ENCODE data around the gene ACOXL.

The ACOXL gene

DNA sequence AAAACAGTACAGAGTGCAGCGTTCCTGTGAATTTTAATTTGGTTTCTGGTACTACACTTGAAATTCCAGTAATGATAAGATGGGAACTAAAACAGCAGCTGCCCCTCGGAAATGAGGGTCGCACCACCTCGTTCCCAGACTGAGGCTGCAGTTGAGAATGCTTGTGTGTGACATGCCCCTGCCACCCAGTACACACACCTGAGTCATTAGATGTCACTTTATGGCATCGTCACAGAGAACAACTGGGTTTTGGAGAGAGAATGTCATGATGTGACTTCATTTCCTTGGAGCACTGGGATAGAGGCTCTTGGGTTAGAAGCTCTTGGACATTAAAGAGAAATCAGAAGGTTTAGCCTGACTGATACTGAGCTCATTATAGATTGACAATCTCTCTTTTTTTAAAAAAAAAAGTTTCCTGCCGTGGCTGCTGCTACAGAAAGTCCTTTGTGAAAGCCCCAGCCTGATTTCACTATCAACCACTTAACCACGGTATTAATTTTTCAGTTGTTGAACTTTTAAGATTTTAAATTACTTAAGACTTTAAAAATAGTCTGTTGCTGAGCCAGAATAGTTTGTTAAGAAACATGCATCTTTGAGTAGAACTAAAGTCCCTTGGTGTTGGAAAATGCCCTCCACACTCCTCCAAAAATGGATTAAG is 412.9 kb downstream of the ACOXL start:
- CTCF ChIA-PET: no interaction called here
- H3K27ac ChIP-seq: no peak overlapping the region
- POLR2A ChIA-PET (ENCODE audit: low non-redundant PET): no interaction called here
- TF ChIP-seq, protein P1, sequence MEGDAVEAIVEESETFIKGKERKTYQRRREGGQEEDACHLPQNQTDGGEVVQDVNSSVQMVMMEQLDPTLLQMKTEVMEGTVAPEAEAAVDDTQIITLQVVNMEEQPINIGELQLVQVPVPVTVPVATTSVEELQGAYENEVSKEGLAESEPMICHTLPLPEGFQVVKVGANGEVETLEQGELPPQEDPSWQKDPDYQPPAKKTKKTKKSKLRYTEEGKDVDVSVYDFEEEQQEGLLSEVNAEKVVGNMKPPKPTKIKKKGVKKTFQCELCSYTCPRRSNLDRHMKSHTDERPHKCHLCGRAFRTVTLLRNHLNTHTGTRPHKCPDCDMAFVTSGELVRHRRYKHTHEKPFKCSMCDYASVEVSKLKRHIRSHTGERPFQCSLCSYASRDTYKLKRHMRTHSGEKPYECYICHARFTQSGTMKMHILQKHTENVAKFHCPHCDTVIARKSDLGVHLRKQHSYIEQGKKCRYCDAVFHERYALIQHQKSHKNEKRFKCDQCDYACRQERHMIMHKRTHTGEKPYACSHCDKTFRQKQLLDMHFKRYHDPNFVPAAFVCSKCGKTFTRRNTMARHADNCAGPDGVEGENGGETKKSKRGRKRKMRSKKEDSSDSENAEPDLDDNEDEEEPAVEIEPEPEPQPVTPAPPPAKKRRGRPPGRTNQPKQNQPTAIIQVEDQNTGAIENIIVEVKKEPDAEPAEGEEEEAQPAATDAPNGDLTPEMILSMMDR (conservative IDR thresholded peaks at IDR 0.05; ENCODE audit: low read depth): no peak
- DNase-seq (ENCODE audit: low spot score): no peak

DNA sequence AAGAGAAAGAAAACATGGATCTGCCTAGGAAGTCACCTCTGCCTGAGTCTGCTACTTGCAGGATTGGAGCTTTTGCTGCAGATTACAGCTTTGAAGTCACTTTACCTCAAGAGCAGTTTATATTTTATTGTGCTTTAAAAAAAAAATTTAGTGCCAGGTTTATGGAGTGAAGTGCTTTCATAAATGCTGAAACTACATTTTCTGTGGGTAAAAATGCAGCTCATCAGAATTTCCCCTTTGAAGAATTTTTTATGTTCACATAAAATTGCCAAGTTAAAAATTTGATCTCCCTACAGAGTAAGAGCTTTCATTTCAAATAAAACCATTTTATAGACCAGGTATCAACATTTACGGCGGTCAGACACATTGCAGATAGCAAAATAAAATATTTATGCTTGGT is 413.6 kb downstream of the ACOXL start:
- no peak for DNase-seq (ENCODE audit: low spot score)
- H3K27ac ChIP-seq: no peak overlapping the region
- ChIA-PET CTCF (no interaction called here), POLR2A (ENCODE audit: low non-redundant PET) (no interaction called here)
- TF ChIP-seq, protein P1 (conservative IDR thresholded peaks at IDR 0.05; ENCODE audit: low read depth): no peak

DNA sequence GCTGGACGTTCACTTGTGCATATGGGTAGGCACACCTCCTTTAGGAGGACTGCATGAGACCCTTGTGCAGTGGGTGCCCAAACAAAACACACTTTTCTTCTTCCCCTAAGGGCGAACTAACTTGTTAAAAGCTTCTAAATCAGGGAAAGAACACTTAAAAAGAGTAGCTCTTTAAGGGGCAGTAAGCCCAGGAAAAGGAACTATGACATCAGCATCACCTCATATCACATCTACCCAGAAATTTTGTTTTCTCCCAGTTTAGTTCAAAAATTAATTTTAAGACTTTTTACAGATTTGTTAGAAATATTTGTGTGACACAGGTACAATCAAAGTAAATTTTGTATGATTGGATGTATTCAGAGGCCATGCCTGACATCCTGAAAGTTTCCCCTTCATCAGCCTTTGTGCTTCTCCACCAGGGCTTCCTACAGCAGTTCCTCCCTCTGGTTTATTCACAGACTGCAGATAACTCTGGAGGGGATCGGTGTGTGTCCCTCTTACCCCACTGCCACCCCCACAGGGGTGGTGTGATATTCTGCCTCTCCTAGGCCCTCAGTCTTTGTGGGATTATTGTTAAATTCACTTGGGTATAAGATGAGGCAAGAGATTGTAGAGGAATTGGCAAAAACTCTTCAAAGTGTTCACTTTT is 416.0 kb downstream of the ACOXL start:
- ChIA-PET CTCF (no interaction called here), POLR2A (ENCODE audit: low non-redundant PET) (no interaction called here)
- no peak overlapping the region for H3K27ac ChIP-seq
- TF ChIP-seq, protein P1 (conservative IDR thresholded peaks at IDR 0.05; ENCODE audit: low read depth): no peak
- no peak for DNase-seq (ENCODE audit: low spot score)

DNA sequence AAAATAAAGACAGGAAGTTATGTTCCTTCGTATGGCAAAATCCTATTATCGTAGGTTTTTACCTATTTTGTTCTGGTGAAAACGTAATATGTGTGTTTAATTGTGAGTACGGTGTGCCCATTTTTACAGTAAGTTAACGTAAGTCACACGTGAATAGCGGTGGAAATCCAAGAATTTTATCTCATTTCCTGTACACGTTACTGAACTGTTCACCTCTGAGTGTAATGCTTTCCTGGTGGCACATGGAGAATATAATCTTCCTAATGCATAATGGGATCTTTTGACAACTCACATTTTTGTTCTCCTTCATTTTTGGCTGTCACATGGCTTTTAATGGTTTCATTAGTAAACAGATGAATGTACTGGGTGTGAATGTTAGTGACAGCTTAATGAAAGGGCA is 416.6 kb downstream of the ACOXL start:
- DNase-seq (ENCODE audit: low spot score): no peak
- H3K27ac ChIP-seq: no peak overlapping the region
- ChIA-PET POLR2A (ENCODE audit: low non-redundant PET) (no interaction called here), CTCF (no interaction called here)
- TF ChIP-seq, protein P1 (conservative IDR thresholded peaks at IDR 0.05; ENCODE audit: low read depth): no peak

DNA sequence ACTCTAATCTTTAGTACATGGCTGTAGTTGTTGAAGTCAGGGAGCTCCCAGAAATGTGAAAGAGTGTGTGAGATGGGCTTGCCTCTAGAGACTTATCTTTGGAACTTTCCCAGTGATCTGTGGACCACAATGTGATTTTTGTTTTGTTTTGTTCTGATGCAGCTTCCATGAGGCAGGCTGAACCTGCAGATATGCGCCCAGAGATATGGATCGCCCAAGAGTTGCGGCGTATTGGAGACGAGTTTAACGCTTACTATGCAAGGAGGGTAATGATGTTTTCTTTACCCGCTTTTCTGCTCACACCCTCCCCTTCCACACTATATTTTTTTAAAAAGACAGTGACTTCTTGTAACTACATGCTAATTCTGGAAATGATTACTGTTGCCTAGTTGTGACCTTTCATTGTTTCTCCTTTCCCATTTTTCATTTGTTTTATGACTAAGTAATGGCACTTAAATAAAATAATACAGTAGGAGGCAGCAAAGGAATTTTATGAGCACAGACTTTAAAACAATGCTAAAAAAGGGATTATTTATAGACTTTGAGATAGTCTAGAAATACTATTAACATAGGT is 417.6 kb downstream of the ACOXL start:
- CTCF ChIA-PET: no interaction called here
- no peak for DNase-seq (ENCODE audit: low spot score)
- H3K27ac ChIP-seq: no peak overlapping the region
- POLR2A ChIA-PET (ENCODE audit: low non-redundant PET): no interaction called here
- TF ChIP-seq, protein P1 (conservative IDR thresholded peaks at IDR 0.05; ENCODE audit: low read depth): no peak

DNA sequence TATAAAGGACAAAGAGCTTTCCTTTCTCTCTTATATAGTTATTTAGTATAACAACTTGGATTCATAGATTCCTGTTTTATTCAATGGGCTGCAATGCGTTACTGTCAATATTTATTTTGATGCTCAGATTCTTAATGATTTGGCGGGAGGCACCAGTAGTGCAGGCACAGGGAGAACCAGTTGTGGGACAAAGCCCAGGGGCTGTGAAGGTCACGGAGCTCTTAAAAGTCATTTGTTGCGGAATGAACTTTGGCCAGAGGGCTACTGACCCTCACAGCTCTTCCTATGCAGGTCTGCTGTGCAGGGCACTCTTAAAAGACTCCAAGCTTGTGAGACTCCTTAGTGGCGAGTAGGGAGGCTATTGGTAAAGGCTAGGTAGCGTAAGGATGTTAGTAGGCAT is 422.4 kb downstream of the ACOXL start:
- peak overlapping the region; percentile 46; the same call in 1 of the 2 replicates for H3K27ac ChIP-seq
- TF ChIP-seq, protein P1 (conservative IDR thresholded peaks at IDR 0.05; ENCODE audit: low read depth): no peak
- CTCF ChIA-PET: no interaction called here
- POLR2A ChIA-PET (ENCODE audit: low non-redundant PET): no interaction called here
- DNase-seq (ENCODE audit: low spot score): no peak

All from RWPE1 (cell line).